ENCODE results near the gene SOWAHD. TPM values are rescaled to one million over a fixed set of nuclear protein-coding genes. Genes with fewer than 3 reads are reported as not detected.

Gene SOWAHD
- polyA plus RNA-seq, 3 donors, result 3.8 to 7.4 (median 4.0) TPM

DNA sequence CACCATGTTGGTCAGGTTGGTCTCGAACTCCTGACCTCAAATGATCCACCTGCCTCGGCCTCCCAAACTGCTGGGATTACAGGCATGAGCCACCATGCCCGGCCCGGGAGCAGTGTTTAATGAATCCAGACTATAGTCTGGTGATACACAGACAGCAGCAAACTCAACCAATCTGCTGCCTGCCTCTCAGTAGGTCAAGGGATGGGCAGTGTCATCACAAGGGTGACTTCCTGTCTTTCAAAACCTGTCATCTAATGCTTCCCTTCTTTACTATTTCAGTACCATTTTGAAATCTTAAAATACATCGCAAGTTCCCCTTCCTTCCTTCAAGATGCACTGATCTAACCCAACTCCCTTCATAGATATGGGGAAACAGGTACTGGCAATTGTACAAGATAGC is 24.6 kb downstream of the SOWAHD start:
- H3K27ac Mint-ChIP-seq, result peak overlapping the region; percentile 91 to 96 (median 94)
- no peak overlapping the region for H2AFZ ChIP-seq (ENCODE audit: insufficient read depth, low read depth, low read length, poor library complexity, severe bottlenecking)
- H3K9me3 ChIP-seq (replicated peaks in 1 of 2; ENCODE audit: control insufficient read depth in 1 of 2, insufficient read depth in 1 of 2, low read length in 2 of 2), result no peaks in the 10 kb centered on the region
- H3K4me2 ChIP-seq (replicated peaks; ENCODE audit: extremely low read depth, low read length, poor library complexity, severe bottlenecking), result peak overlapping the region; percentile 33
- H3K9ac ChIP-seq (ENCODE audit: insufficient read depth, low read length, poor library complexity, severe bottlenecking), result no peak overlapping the region
- peaks cover 0 to 2% (median 0%) of the 10 kb centered on the region in 7 donors for H3K9me3 Mint-ChIP-seq
- no peaks in the 10 kb centered on the region for H3K27me3 ChIP-seq (ENCODE audit: control insufficient read depth in 2 of 2, insufficient read depth in 2 of 2, low read length in 2 of 2)
- peaks cover 15 to 25% of the 10 kb centered on the region in 2 donors for H3K36me3 Mint-ChIP-seq
- peaks cover 42% of the 10 kb centered on the region for H3K79me2 ChIP-seq (ENCODE audit: insufficient read depth, low read length)
- peak; percentile 79 to 91 (median 89) for DNase-seq
- peak overlapping the region; percentile 67 to 81 for H3K27ac ChIP-seq (ENCODE audit: low read depth in 1 of 2, low read length in 2 of 2)
- peaks cover 0 to 6% (median 0%) of the 10 kb centered on the region in 3 donors for H3K27me3 Mint-ChIP-seq (ENCODE audit: low read depth in 3 of 3)
- intact Hi-C loops (cut with micrococcal nuclease), result no loop called here
- H3K4me1 Mint-ChIP-seq, result peaks cover 29% of the 10 kb centered on the region
- 0% methylated on average over 2 of the region's 5 CpGs for WGBS (ENCODE audit: insufficient coverage)
- H3K36me3 ChIP-seq (replicated peaks in 1 of 2; ENCODE audit: control insufficient read depth in 1 of 2, insufficient read depth in 2 of 2, low read length in 2 of 2), result peaks cover 11 to 42% of the 10 kb centered on the region in 2 donors
- H3K4me3 Mint-ChIP-seq, result no peak overlapping the region
- no peak overlapping the region for H3K4me3 ChIP-seq (replicated peaks in 1 of 3; ENCODE audit: low read depth in 2 of 3, low read length in 3 of 3)
- TF ChIP-seq, protein P1, sequence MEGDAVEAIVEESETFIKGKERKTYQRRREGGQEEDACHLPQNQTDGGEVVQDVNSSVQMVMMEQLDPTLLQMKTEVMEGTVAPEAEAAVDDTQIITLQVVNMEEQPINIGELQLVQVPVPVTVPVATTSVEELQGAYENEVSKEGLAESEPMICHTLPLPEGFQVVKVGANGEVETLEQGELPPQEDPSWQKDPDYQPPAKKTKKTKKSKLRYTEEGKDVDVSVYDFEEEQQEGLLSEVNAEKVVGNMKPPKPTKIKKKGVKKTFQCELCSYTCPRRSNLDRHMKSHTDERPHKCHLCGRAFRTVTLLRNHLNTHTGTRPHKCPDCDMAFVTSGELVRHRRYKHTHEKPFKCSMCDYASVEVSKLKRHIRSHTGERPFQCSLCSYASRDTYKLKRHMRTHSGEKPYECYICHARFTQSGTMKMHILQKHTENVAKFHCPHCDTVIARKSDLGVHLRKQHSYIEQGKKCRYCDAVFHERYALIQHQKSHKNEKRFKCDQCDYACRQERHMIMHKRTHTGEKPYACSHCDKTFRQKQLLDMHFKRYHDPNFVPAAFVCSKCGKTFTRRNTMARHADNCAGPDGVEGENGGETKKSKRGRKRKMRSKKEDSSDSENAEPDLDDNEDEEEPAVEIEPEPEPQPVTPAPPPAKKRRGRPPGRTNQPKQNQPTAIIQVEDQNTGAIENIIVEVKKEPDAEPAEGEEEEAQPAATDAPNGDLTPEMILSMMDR (IDR thresholded peaks at IDR 0.05), result no peak
- H3K4me1 ChIP-seq (ENCODE audit: control insufficient read depth in 1 of 2, insufficient read depth in 2 of 2, low read length in 2 of 2), result peaks cover 26 to 31% of the 10 kb centered on the region in 2 donors
- peaks cover 31% of the 10 kb centered on the region for H4K20me1 ChIP-seq (ENCODE audit: insufficient read depth, low read length)

DNA sequence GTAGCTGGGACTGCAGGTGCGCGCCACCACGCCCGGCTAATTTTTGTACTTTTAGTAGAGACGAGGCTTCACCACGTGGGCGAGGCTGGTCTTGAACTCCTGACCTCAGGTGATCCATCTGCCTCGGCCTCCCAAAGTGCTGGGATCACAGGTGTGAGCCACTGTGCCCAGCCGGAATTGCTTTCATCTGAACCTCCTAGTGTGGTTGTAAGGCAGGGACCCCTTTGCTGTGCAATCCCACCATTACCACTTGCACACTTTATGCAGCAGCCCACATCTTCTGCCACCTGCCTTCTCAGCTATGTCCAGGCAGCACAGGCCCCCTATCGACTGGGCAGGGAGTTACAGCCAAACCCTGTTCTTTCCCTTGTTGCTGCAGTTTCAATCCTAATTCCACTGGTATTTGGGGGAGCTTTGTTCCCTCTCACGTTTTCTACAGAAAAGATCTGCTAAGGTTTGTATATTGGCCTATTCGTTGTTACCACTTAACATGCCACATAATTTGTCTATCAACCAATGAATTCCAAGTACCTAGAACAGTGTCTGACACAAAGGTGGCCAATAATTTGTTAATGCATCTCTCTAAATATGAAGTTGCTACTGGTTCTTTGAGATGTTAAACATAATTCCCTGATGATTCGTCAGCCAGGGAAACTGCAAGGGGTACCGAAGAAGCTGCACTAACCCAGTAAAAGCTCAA is 26.5 kb downstream of the SOWAHD start:
- no CpG with 5 or more reads among the region's 14 CpGs for WGBS (ENCODE audit: insufficient coverage)
- peaks cover 61% of the 10 kb centered on the region for H3K79me2 ChIP-seq (ENCODE audit: insufficient read depth, low read length)
- H3K9ac ChIP-seq (ENCODE audit: insufficient read depth, low read length, poor library complexity, severe bottlenecking), result no peak overlapping the region
- no peak overlapping the region for H3K4me3 ChIP-seq (replicated peaks in 1 of 3; ENCODE audit: low read depth in 2 of 3, low read length in 3 of 3)
- intact Hi-C loops (cut with micrococcal nuclease), result no loop called here
- no peak overlapping the region for H3K27ac ChIP-seq (ENCODE audit: low read depth in 1 of 2, low read length in 2 of 2)
- Mint-ChIP-seq H3K9me3 (peaks cover 0 to 2% (median 0%) of the 10 kb centered on the region in 7 donors), H3K27me3 (ENCODE audit: low read depth in 3 of 3) (peaks cover 0 to 11% (median 0%) of the 10 kb centered on the region in 3 donors), H3K4me3 (no peak overlapping the region), H3K4me1 (peaks cover 42% of the 10 kb centered on the region), H3K27ac (peak overlapping the region in 3 of 7 donors; percentile 32 to 37 (median 35)), H3K36me3 (peaks cover 26 to 42% of the 10 kb centered on the region in 2 donors)
- H2AFZ ChIP-seq (ENCODE audit: insufficient read depth, low read depth, low read length, poor library complexity, severe bottlenecking), result no peak overlapping the region
- peak in 2 of 3 donors; percentile 28 to 44 for DNase-seq
- H3K4me1 ChIP-seq (ENCODE audit: control insufficient read depth in 1 of 2, insufficient read depth in 2 of 2, low read length in 2 of 2), result peaks cover 41 to 46% of the 10 kb centered on the region in 2 donors
- no peaks in the 10 kb centered on the region for H3K9me3 ChIP-seq (replicated peaks in 1 of 2; ENCODE audit: control insufficient read depth in 1 of 2, insufficient read depth in 1 of 2, low read length in 2 of 2)
- H4K20me1 ChIP-seq (ENCODE audit: insufficient read depth, low read length), result peaks cover 46% of the 10 kb centered on the region
- TF ChIP-seq, protein P1 (IDR thresholded peaks at IDR 0.05), result peak; percentile 63
- no peaks in the 10 kb centered on the region for H3K27me3 ChIP-seq (ENCODE audit: control insufficient read depth in 2 of 2, insufficient read depth in 2 of 2, low read length in 2 of 2)
- no peak overlapping the region for H3K4me2 ChIP-seq (replicated peaks; ENCODE audit: extremely low read depth, low read length, poor library complexity, severe bottlenecking)
- H3K36me3 ChIP-seq (replicated peaks in 1 of 2; ENCODE audit: control insufficient read depth in 1 of 2, insufficient read depth in 2 of 2, low read length in 2 of 2), result peaks cover 25 to 53% of the 10 kb centered on the region in 2 donors
